ENCODE results near the gene TJP1. TPM values are rescaled to one million over a fixed set of nuclear protein-coding genes. Genes with fewer than 3 reads are reported as not detected.

Gene TJP1
- total RNA-seq, 2 donors from 2014 or later = 47.2 to 70.1 TPM

DNA sequence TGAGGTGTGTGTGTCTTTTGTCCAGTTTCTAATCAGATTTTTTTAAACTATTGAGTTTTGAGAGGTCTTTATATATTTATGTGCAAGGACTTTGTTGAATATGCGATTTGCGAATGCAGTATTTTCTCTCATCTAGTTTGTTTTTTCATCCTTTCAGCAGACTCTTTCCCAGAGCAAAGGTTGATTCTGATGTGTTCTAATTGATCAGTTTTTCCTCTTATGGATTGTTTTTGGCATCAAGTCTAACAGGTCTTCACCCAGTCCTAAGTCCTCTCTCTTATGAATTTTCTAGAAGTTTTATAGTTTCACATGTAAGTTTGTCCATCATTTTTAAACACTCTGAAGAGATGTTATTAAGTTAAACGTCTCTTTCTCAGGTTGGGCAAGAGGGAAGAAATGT is 17.8 kb upstream of the TJP1 start:
- no peaks in the 10 kb centered on the region for H3K27me3 ChIP-seq
- H3K4me3 ChIP-seq = no peak overlapping the region
- H3K4me1 ChIP-seq = no peaks in the 10 kb centered on the region
- intact Hi-C loops (cut with DNase I) = no loop called here
- no peaks in the 10 kb centered on the region for H3K9me3 ChIP-seq
- no peak overlapping the region for H3K9ac ChIP-seq (ENCODE audit: low read depth in 2 of 2, low read length in 2 of 2)
- no peak overlapping the region for H3K27ac ChIP-seq
- no peaks in the 10 kb centered on the region for H3K36me3 ChIP-seq
- TF ChIP-seq, protein P1, sequence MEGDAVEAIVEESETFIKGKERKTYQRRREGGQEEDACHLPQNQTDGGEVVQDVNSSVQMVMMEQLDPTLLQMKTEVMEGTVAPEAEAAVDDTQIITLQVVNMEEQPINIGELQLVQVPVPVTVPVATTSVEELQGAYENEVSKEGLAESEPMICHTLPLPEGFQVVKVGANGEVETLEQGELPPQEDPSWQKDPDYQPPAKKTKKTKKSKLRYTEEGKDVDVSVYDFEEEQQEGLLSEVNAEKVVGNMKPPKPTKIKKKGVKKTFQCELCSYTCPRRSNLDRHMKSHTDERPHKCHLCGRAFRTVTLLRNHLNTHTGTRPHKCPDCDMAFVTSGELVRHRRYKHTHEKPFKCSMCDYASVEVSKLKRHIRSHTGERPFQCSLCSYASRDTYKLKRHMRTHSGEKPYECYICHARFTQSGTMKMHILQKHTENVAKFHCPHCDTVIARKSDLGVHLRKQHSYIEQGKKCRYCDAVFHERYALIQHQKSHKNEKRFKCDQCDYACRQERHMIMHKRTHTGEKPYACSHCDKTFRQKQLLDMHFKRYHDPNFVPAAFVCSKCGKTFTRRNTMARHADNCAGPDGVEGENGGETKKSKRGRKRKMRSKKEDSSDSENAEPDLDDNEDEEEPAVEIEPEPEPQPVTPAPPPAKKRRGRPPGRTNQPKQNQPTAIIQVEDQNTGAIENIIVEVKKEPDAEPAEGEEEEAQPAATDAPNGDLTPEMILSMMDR (IDR thresholded peaks at IDR 0.05) = no peak
- DNase-seq = no peak

DNA sequence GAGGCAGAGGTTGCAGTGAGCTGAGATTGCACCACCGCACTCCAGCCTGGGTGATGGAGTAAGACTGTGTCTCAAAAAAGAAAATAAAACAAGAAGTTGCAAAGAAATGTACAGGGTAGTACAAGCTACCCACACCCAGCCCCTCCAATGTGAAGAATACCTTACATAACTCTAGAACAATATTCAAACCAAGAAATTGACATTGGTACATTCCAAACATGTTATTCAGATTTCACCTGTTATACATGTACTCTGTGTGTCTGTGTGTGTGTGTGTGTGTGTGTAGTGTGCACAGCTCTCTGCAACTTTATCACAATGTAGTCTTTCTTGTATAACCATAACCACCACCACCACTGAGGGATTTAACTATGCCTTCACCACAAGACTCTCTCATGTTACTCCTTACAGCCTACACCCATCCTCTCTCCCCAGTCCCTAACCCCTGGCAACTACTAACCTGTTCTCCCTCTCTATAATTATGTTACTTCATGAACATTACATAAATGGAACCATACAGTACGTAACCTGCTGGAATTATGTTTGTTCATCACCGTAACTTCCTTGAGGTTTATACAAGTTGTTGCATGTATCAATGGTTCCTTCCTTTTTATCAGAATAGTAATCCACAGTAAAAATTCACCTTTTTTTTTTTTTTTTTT is 16.2 kb upstream of the TJP1 start:
- intact Hi-C loops (cut with DNase I) = no loop called here

DNA sequence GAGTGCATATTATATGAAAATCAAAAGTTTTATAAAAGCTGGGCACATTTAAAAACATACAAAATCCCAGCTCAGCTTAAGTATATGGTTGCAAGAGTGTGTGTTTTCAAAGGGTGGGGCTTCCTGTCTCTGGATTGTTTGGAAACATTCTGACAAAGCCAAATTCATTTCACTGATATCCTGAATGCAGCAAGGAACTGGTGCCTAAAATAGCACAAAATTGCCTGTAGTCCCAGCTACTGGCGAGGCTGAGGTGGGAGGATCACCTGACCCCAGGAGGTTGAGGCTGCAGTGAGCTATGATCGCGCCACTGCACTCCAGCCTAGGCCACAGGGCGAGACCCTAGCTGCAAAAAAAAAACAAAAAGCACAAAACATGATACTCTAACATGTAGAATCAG is 13.0 kb upstream of the TJP1 start:
- TF ChIP-seq, protein P1 (IDR thresholded peaks at IDR 0.05) = no peak
- Histone ChIP-seq H3K9ac (ENCODE audit: low read depth in 2 of 2, low read length in 2 of 2) (no peak overlapping the region), H3K27ac (no peak overlapping the region), H3K9me3 (no peaks in the 10 kb centered on the region), H3K4me1 (no peaks in the 10 kb centered on the region), H3K27me3 (no peaks in the 10 kb centered on the region), H3K4me3 (no peak overlapping the region), H3K36me3 (no peaks in the 10 kb centered on the region)
- no peak for DNase-seq
- intact Hi-C loops (cut with DNase I) = no loop called here

More for the DNA sequence above, 16.2 kb upstream of the TJP1 start:
- Histone ChIP-seq H3K36me3 (no peaks in the 10 kb centered on the region), H3K9me3 (no peaks in the 10 kb centered on the region), H3K4me3 (no peak overlapping the region), H3K4me1 (no peaks in the 10 kb centered on the region), H3K27me3 (no peaks in the 10 kb centered on the region), H3K27ac (no peak overlapping the region), H3K9ac (ENCODE audit: low read depth in 2 of 2, low read length in 2 of 2) (no peak overlapping the region)
- TF ChIP-seq, protein P1 (IDR thresholded peaks at IDR 0.05) = no peak
- no peak for DNase-seq

DNA sequence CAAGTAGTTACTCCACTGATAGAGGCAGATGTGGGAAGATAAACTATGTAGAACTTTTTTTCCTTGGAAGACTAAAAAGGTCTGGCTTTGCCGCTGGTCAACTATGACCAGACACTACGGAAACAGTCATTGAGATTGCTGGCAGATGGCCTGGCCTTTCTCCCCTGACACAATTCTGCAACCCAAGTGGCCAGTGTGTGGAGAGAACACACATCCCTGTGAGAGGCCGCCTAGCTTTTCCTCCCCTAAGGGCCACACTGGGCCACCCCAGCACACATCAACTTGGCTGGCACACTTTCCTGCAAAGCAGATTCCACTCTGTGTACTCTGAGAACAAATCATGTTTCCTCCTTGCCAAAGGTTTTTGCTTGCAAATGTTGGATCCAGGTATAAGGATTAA is 10.4 kb upstream of the TJP1 start:
- H3K27me3 ChIP-seq = no peaks in the 10 kb centered on the region
- no peaks in the 10 kb centered on the region for H3K9me3 ChIP-seq
- TF ChIP-seq, protein P1 (IDR thresholded peaks at IDR 0.05) = no peak
- no peak overlapping the region for H3K4me3 ChIP-seq
- no peaks in the 10 kb centered on the region for H3K36me3 ChIP-seq
- intact Hi-C loops (cut with DNase I) = no loop called here
- DNase-seq = no peak
- H3K4me1 ChIP-seq = no peaks in the 10 kb centered on the region
- H3K27ac ChIP-seq = no peak overlapping the region
- no peak overlapping the region for H3K9ac ChIP-seq (ENCODE audit: low read depth in 2 of 2, low read length in 2 of 2)

DNA sequence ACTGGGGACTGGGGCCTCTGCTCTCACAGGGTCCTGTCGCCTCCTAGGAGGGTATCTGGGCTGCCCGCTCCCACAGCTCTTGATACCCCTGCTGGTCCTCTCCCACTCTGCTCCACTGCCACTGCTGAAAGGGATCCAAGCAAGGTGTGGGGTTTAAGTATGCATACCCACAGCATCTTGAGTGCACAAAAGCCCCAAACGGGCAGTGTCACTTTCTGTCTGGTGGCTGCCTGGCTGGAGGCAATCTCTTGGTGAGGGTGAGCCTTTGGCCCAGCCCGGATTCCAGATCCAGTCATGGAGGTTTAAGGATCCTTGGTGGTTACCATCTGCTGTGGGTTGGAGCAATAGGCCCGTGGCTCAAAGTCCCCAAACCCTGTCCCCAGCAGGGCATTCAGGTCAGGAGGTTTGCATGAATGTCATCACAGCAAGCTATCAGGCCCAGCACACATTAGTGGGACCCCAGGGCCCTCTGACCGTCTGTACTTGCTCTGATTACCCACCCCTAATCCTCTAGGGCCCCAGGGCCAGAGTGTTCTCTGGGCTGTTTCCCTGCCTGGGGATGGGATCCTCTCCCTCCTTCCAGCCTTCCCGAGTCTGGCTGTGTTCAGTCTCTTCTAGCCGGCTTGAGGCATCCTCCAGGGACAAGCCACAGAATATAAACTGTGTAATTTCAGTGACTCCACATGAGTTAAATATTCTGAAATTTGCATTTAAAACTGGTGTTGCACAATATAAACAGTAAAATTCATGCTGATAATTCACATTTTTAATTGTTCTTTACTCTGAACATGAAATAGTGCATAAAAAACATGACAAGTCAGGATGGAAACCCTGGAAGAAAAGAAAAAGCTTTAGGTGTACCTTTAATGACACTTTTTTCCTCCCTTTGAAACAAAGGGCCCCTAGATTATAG is 4.9 kb upstream of the TJP1 start:
- Histone ChIP-seq H3K9ac (ENCODE audit: low read depth in 2 of 2, low read length in 2 of 2) (no peak overlapping the region), H3K4me1 (no peaks in the 10 kb centered on the region), H3K9me3 (no peaks in the 10 kb centered on the region), H3K27ac (no peak overlapping the region), H3K27me3 (no peaks in the 10 kb centered on the region), H3K4me3 (no peak overlapping the region), H3K36me3 (no peaks in the 10 kb centered on the region)
- no peak for DNase-seq
- intact Hi-C loops (cut with DNase I) = loop anchor here (10.0 kb wide), 1 partner anchor 132 kb away; no protein-coding TSS in a partner anchor
- TF ChIP-seq, protein P1 (IDR thresholded peaks at IDR 0.05) = no peak

Measured in colonic mucosa (tissue), 4 donors.